Kidney epithelial cell (primary cell): ENCODE measurements around the gene COL18A1. TPM values are rescaled to one million over a fixed set of nuclear protein-coding genes. Genes with fewer than 3 reads are reported as not detected.
A peak's percentile ranks its signal among the peaks of the same experiment; 100 is the strongest.

Experiments
- DNase-seq: peaks from one replicate; pipeline ENCODE4 v3.0.0-alpha.2; 2010; ENCODE audit warnings: low read depth
- H3K27me3 ChIP-seq: 2 replicates; pipeline ENCODE4 v1.6.0; 2011; ENCODE audit warnings: low read length; ENCODE audit not compliant: control insufficient read depth, insufficient read depth
- H3K36me3 ChIP-seq: 2 replicates; pipeline ENCODE4 v1.5.1; 2011; ENCODE audit warnings: low read length; ENCODE audit not compliant: control insufficient read depth, insufficient read depth
- H3K4me3 ChIP-seq: 2 replicates; pipeline ENCODE4 v1.5.1; 2011; ENCODE audit warnings: low read depth, mild to moderate bottlenecking, control low read depth, low read length
- CTCF ChIP-seq: IDR thresholded peaks from 2 replicates; pipeline ENCODE4 v1.5.1; 2011; ENCODE audit warnings: mild to moderate bottlenecking, moderate library complexity, low read length, control low read depth, inconsistent platforms; ENCODE audit not compliant: insufficient read depth, poor library complexity, severe bottlenecking
- total RNA-seq: library from RNA; depleted of rRNA; stranded (reverse); fragments of >200 nt; gene quantifications from 2 replicates; pipeline ENCODE4 v1.2.3, GENCODE V29; 2015

The COL18A1 gene
- total RNA-seq, 1 donor from 2014 or later: 808 TPM

GRCh38 chr21:45405271-45405818 lies 380 bp downstream of the COL18A1 start:
- H3K27me3 ChIP-seq: no peaks in the 10 kb centered on the region
- H3K4me3 ChIP-seq: peak overlapping the region; percentile 72
- peaks cover 1% of the 10 kb centered on the region for H3K36me3 ChIP-seq
- DNase-seq: no peak
- no peak for TF ChIP-seq CTCF

GRCh38 chr21:45405819-45406762 lies 1.1 kb downstream of the COL18A1 start:
- no peak for TF ChIP-seq CTCF
- Histone ChIP-seq H3K27me3 (no peaks in the 10 kb centered on the region), H3K36me3 (peaks cover 3% of the 10 kb centered on the region), H3K4me3 (peak overlapping the region; percentile 72)
- DNase-seq: peak; percentile 70

- H3K4me3 ChIP-seq: peak overlapping the region; percentile 72
- H3K27me3 ChIP-seq: no peaks in the 10 kb centered on the region
- TF ChIP-seq CTCF: no peak
- DNase-seq: no peak
- H3K36me3 ChIP-seq: peaks cover 3% of the 10 kb centered on the region
Observed at GRCh38 chr21:45406801-45407628, 2.0 kb downstream of the COL18A1 start.

- H3K27me3 ChIP-seq: no peaks in the 10 kb centered on the region
- no peak overlapping the region for H3K4me3 ChIP-seq
- peaks cover 3% of the 10 kb centered on the region for H3K36me3 ChIP-seq
- TF ChIP-seq CTCF: no peak
- no peak for DNase-seq
Observed at GRCh38 chr21:45407629-45408247, 2.8 kb downstream of the COL18A1 start.

- TF ChIP-seq CTCF: no peak
- DNase-seq: no peak
- H3K27me3 ChIP-seq: no peaks in the 10 kb centered on the region
- no peak overlapping the region for H3K4me3 ChIP-seq
- H3K36me3 ChIP-seq: peaks cover 3% of the 10 kb centered on the region
Observed at GRCh38 chr21:45408271-45408791, 3.4 kb downstream of the COL18A1 start.
